GM18951 (cell line): Measurements from ENCODE around the gene PAPPA2.

Experiments
- POLR2A ChIP-seq: IDR thresholded peaks from 4 replicates; pipeline ENCODE4 v1.6.1; 2011; ENCODE audit warnings: mild to moderate bottlenecking; ENCODE audit not compliant: insufficient read length, insufficient read depth; ENCODE audit errors: extremely low read depth
- in situ Hi-C: fragments of 300-500 bp; cut with MboI; formaldehyde crosslinking; loops from one replicate; pipeline ENCODE4 v1.12.0; 2022; ENCODE audit warnings: low sequenced_read_pairs, mixed read lengths, inconsistent platforms; ENCODE audit not compliant: unreplicated experiment

The PAPPA2 gene

GRCh38 chr1:176515310-176515709, 52.3 kb downstream of the PAPPA2 start:
- no peak for TF ChIP-seq POLR2A
- in situ Hi-C loops, result no loop called here

GRCh38 chr1:176517484-176517883, 54.5 kb downstream of the PAPPA2 start:
- no peak for TF ChIP-seq POLR2A
- in situ Hi-C loops, result no loop called here

DNA sequence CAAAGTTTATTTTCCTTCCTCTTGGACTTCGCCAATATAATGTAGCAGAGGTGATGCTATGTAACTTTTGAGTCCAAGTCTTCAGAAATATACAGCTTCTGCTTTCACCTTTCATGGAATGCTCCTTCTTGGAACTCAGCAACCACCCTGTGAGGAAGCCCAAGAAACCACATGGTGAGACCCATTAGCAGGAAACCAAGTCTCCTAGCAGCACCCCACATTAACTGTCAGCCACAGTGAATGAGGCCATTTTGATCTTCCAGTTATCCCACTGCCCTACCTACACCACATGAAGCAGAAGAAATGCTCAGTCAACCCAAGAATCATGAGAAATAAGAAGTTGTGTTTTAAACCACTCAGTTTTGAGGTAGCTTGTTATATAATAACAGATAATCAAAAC, 58.2 kb downstream of the PAPPA2 start:
- in situ Hi-C loops, result loop anchor here (10.0 kb wide), 1 partner anchor 1484 kb away; no protein-coding TSS in a partner anchor
- no peak for TF ChIP-seq POLR2A

DNA sequence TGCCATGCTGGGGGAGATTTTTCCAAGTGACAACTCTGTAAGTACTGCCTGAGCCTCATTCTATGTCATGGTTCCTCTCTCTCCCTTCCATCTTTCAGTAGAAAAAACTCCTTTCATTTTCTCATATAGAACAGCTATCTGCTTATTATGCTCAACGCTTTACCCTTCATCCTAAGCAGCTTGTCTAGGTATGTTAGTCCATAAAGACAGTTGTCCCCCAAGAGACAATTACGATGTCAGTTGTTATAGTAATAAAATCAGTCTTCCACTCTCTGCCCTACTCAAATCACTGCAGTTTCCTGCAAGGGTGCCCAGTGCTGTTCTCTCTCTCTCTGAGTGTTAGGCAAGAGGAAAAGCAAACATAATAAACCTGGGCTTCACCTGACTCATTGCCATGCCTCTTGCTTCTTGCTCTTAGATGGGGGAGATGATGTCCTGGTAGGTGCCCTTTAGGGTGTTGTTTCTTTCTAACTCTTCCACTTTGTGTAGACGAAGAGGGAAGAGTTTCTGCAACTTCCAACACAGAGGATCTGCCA, 59.4 kb downstream of the PAPPA2 start:
- in situ Hi-C loops, result loop anchor here (10.0 kb wide), 1 partner anchor 1482 kb away; no protein-coding TSS in a partner anchor

DNA sequence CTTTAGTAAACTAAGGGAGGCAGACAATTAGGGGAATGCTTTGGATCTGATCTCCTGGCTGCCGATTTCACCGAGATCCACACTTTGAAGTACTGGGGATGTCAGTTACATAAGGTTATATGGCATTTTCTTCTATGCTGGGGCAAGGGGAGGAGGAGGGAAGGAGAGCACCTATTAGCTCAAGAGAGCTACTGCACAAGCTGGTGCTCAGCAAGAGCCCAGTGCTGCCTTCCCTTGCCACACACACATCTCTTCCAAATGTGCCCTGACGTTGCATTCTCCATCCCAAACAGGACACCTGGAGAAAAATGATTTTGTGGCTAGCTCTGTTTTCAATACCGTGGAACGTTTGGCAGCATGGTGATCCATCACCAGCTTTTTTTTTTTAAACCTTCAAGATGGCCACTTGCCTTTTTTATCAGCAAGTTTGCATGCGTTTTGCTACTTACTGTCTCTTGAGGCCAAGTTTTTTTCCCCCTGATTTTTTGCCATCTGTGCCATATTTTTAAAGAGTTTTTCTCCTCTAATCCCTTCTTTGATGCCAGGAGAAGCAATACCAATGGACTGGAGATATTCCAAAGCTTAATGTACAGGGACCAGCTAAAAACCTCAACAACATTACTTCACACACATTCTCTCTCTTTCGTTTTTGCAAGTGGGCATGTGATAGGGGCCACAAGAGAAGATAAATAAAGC, 66.6 kb downstream of the PAPPA2 start:
- no peak for TF ChIP-seq POLR2A
- in situ Hi-C loops, result loop anchor here (10.0 kb wide), 1 partner anchor 1475 kb away; no protein-coding TSS in a partner anchor

More for the DNA sequence above, 59.4 kb downstream of the PAPPA2 start:
- TF ChIP-seq POLR2A, result no peak

DNA sequence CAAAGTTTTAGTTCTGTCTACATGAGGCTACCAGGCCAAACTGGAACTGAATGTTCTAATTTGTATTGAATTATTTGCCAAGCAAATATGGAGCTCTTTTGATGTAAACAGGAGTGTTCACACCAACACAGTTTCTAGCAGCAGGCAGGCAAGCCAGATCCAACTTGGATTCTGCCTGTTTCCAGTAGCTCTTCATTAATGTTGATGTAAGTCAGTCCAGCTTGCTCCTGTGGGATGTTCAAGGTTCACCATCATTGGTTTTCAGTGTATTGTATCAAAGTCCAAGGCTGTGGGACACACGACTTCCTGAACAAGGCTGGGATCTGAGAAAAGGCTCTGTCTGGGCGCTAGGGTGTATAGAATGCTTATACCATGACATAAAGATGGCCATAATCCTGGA, 68.1 kb downstream of the PAPPA2 start:
- in situ Hi-C loops, result no loop called here
- no peak for TF ChIP-seq POLR2A

DNA sequence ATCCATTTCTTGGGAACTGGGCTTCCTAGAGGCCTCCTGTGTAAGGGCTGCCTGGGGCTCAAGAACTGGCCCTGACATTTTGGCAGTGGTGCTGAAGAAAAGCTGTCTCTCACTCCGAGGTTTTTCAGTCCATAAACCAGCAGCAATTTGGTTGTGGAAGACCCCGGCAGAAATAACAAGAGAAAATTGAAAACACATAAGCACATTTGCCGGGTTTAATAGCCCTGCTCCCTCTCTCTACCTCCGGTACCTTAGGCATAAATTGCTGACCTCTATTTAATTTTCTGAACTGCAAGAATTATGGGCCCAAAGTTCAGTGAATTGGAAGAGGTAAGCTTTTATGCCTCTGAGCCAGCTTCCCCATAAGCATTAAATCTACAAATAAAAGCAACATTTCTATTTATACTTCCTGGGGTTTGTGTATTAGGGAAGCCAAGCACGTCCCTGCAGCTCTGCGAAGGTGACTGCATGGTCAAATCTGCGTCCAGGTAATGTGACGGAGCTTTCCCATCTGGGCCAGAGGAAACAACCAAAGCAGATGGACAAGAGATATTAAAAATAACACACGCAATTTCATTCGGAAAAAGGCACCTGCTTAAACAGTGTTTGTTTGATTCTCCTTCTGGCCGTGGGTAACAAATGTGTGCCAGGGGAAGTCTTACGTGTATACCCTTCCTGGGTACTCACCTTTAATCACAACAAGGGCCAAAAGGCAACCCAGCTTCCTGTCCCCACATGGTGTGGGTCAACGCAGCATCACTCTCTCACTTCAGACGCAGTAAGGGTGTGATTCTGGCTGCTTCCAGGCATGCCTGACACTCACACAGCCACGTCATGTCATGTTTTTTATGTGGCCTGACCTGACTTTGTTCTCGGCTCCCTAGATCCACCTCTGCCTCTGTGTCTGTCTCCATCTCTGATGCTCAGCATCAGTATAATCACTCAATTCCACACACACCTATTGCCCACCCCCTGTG, 69.2 kb downstream of the PAPPA2 start:
- no peak for TF ChIP-seq POLR2A
- in situ Hi-C loops, result no loop called here

DNA sequence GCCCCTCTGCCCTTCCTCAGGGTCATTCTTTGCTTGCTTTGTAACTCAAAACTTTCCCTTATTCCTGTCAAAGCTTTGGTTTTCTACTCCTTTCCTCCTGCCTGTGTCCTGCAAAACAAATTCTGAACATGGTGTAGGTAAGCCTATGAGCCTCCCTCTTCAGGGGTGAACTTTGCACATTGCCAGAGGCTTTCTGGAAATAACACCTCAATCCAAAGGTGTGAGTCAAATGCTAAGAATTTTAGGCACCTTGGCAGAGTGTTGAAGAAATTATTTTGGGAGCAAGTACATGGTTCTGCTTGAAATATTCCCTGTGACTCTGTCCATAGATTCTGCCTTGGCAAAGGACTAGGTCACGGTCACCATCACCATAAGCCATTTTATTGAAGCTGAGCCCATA, 70.0 kb downstream of the PAPPA2 start:
- no peak for TF ChIP-seq POLR2A
- in situ Hi-C loops, result no loop called here

DNA sequence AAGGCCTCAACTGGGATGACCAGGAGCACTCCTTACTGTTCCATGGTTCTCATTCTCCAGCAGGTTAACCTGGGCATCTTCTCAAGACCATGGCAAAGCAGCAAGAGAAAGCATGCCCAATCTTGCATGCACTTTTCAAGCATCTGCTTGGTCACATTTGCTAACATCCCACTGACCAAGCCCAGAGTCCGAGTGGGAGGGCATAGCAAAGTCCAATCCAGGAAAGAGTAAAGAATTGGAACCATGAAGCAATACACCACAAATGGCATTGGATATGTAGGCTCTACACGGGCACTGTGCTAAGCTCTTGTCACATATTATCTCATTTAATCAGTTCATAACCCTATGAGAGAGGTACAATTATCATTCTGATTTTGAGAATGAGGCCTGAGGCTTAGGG, 73.6 kb downstream of the PAPPA2 start:
- TF ChIP-seq POLR2A, result no peak
- in situ Hi-C loops, result no loop called here

DNA sequence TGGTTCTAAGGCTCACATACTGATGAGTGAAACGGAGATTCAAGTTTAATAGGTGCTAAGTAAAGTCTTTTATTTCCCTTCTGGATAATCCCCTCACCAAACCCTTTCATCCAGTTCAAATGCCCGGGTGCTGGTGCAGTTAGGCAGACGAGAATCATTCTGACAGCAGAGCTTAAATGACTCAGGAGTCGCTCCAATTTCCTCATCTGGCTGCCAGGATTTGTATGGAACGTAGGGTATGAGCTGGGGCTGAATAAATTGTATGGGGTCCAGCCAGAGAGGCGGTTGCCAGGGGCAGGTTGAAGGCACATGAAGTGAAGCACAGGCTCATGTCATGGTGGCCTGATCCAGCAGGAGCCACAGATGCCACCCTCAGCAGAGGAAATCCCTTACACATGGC, 76.0 kb downstream of the PAPPA2 start:
- no peak for TF ChIP-seq POLR2A
- in situ Hi-C loops, result no loop called here

DNA sequence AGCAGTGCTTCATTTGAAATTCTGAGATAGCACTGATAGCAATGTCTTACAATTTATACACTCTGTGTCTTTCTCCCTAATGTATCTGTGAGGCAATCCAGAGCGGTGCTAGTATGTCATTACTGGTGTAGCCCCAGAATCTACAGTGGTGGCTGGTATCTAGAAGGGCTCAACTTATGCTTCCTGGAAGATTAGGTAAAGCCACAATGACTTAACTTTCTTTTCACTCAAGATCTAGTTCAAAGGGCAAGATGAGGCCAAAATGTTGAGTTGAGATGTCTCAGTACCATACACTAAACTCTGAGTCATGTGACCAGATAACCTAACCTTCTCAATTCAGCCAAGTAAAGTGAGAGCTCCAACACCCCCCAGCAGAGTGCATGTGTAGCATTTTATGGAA, 77.5 kb downstream of the PAPPA2 start:
- in situ Hi-C loops, result no loop called here
- no peak for TF ChIP-seq POLR2A

GRCh38 chr1:176541663-176542062, 78.7 kb downstream of the PAPPA2 start:
- in situ Hi-C loops, result no loop called here
- no peak for TF ChIP-seq POLR2A

- TF ChIP-seq POLR2A, result no peak
- in situ Hi-C loops, result no loop called here
Measured at GRCh38 chr1:176542352-176542751, 79.4 kb downstream of the PAPPA2 start.
